ENCODE measurements around the gene BAIAP3. TPM values are rescaled to one million over a fixed set of nuclear protein-coding genes. Genes with fewer than 3 reads are reported as not detected.

Gene BAIAP3
- total and polyA plus RNA-seq, 2 of the 4 experiments (the other 2 are of a cell fraction): 0.36 to 0.65 TPM

- Histone ChIP-seq H4K8ac (ENCODE audit: low read depth in 2 of 2, low read length in 2 of 2) (no peak overlapping the region), H3K18ac (ENCODE audit: low read depth, low read length) (no peak overlapping the region), H3K14ac (replicated peaks; ENCODE audit: low read depth, low read length) (no peak overlapping the region), H3K4me1 (ENCODE audit: control insufficient read depth, insufficient read depth, low read length) (no peaks in the 10 kb centered on the region; the same call in 1 of the 2 replicates), H4K20me1 (ENCODE audit: insufficient read depth, low read length) (no peaks in the 10 kb centered on the region), H3K9ac (ENCODE audit: low read depth, low read length) (no peak overlapping the region), H2BK120ac (ENCODE audit: low read depth, low read length) (no peak overlapping the region), H3K4ac (ENCODE audit: low read depth, low read length) (no peak overlapping the region), H3K27me3 (ENCODE audit: control insufficient read depth, insufficient read depth, low read length) (peaks cover 55% of the 10 kb centered on the region), H3K27ac (ENCODE audit: insufficient read depth, low read length) (no peak overlapping the region), H2BK5ac (ENCODE audit: low read depth, low read length, poor library complexity, severe bottlenecking) (no peak overlapping the region), H3K9me3 (ENCODE audit: control insufficient read depth, insufficient read depth, low read length) (no peaks in the 10 kb centered on the region), H2BK15ac (ENCODE audit: low read depth, low read length) (no peak overlapping the region), H2AK5ac (ENCODE audit: low read depth, low read length) (no peak overlapping the region), H3K56ac (ENCODE audit: extremely low read depth, insufficient read depth, low read length) (no peak overlapping the region), H2AK9ac (replicated peaks; ENCODE audit: low read depth, low read length, poor library complexity) (no peak overlapping the region), H3K23ac (ENCODE audit: low read depth, low read length) (no peak overlapping the region), H3K79me1 (ENCODE audit: low read depth in 1 of 2, low read length in 2 of 2) (no peaks in the 10 kb centered on the region), H2AFZ (replicated peaks; ENCODE audit: low read length, poor library complexity) (no peak overlapping the region), H3K4me3 (ENCODE audit: insufficient read depth, low read depth, low read length) (no peak overlapping the region), H3K36me3 (ENCODE audit: control insufficient read depth, insufficient read depth, low read length) (no peaks in the 10 kb centered on the region), H2BK20ac (ENCODE audit: low read depth, low read length) (no peak overlapping the region), H3K4me2 (ENCODE audit: low read depth, low read length) (no peak overlapping the region), H4K5ac (ENCODE audit: low read depth, low read length) (no peak overlapping the region), H4K91ac (ENCODE audit: insufficient read depth, low read depth, low read length) (no peak overlapping the region), H3K9me1 (ENCODE audit: insufficient read depth, low read length) (no peaks in the 10 kb centered on the region)
- CTCF ChIA-PET: no interaction called here
- intact Hi-C loops (cut with micrococcal nuclease): no loop called here
- POLR2A ChIA-PET (ENCODE audit: unreplicated experiment): no interaction called here
- dilution Hi-C loops (cut with HindIII; ENCODE audit: low sequenced_read_pairs, unreplicated experiment): no loop called here
- ATAC-seq (ENCODE audit: low read depth) (no peak), DNase-seq (no peak)
- 51% methylated on average over 11 of the region's 29 CpGs; no CpG with 5 or more reads in 1 of the 2 experiments for WGBS, 2 experiments (ENCODE audit: extremely low coverage in 2 of 2, insufficient read length in 1 of 2)
- BruUV-seq (replicated peaks): no TSS peak
- in situ Hi-C loops (cut with MboI; ENCODE audit: low sequenced_read_pairs): no loop called here
- TF ChIP-seq MAZ (IDR thresholded peaks at IDR 0.05; ENCODE audit: borderline replicate concordance, low read depth, low read length) (no peak), CEBPB (IDR thresholded peaks at IDR 0.05; ENCODE audit: low read depth, low read length) (no peak), NFE2L2 (IDR thresholded peaks at IDR 0.05; ENCODE audit: low read depth, low read length) (no peak), RAD21 (IDR thresholded peaks at IDR 0.05; ENCODE audit: low read length) (no peak), POLR2A (IDR thresholded peaks at IDR 0.05; ENCODE audit: low read depth, low read length) (no peak), MAFK (IDR thresholded peaks at IDR 0.05; ENCODE audit: low read depth, low read length) (no peak), BHLHE40 (IDR thresholded peaks at IDR 0.05; ENCODE audit: low read depth, low read length) (no peak), FOS (IDR thresholded peaks at IDR 0.05; ENCODE audit: low read depth, low read length) (no peak), SMC3 (IDR thresholded peaks at IDR 0.05; ENCODE audit: low read depth, low read length) (no peak), MXI1 (IDR thresholded peaks at IDR 0.05; ENCODE audit: borderline replicate concordance, low read depth, low read length) (no peak), ELK1 (IDR thresholded peaks at IDR 0.05; ENCODE audit: borderline replicate concordance, low read depth, low read length) (no peak), USF2 (IDR thresholded peaks at IDR 0.05; ENCODE audit: low read depth, low read length) (no peak), RCOR1 (IDR thresholded peaks at IDR 0.05; ENCODE audit: insufficient replicate concordance, low read length) (no peak), CHD1 (IDR thresholded peaks at IDR 0.05; ENCODE audit: low read depth, low read length) (no peak), RFX5 (IDR thresholded peaks at IDR 0.05; ENCODE audit: low read depth, low read length) (no peak)
- TF ChIP-seq, protein P1, sequence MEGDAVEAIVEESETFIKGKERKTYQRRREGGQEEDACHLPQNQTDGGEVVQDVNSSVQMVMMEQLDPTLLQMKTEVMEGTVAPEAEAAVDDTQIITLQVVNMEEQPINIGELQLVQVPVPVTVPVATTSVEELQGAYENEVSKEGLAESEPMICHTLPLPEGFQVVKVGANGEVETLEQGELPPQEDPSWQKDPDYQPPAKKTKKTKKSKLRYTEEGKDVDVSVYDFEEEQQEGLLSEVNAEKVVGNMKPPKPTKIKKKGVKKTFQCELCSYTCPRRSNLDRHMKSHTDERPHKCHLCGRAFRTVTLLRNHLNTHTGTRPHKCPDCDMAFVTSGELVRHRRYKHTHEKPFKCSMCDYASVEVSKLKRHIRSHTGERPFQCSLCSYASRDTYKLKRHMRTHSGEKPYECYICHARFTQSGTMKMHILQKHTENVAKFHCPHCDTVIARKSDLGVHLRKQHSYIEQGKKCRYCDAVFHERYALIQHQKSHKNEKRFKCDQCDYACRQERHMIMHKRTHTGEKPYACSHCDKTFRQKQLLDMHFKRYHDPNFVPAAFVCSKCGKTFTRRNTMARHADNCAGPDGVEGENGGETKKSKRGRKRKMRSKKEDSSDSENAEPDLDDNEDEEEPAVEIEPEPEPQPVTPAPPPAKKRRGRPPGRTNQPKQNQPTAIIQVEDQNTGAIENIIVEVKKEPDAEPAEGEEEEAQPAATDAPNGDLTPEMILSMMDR (conservative IDR thresholded peaks at IDR 0.05; ENCODE audit: low read depth, low read length): no peak
Observed at GRCh38 chr16:1290860-1291575, 42.4 kb upstream of the BAIAP3 start.

Measured in IMR-90 (cell line).